Activated CD8-positive, alpha-beta T cell treated with anti-CD3 and anti-CD28 coated beads for 36 hours (primary cell): Measurements from ENCODE around the gene PACSIN1. TPM values are rescaled to one million over a fixed set of nuclear protein-coding genes. Genes with fewer than 3 reads are reported as not detected.

ENCODE experiments used
- ATAC-seq: fragments of 200-7000 bp; cut with Tn5 transposase; one replicate; pipeline ENCODE4 v1.10.0; 2021; ENCODE audit warnings: mild to moderate bottlenecking, moderate library complexity
- CTCF ChIA-PET: fragments of 350-600 bp; sonication (Branson Sonifier 250); formaldehyde crosslinking; loops from one replicate; lab custom pipeline; 2021; ENCODE audit warnings: antibody characterized with exemption; lab: Charles Lee
- POLR2A ChIA-PET: fragments of 350-600 bp; sonication (Branson Sonifier 250); formaldehyde crosslinking; loops from one replicate; lab custom pipeline; 2021; ENCODE audit warnings: antibody characterized with exemption; lab: Charles Lee
- DNase-seq: peaks from one replicate; pipeline ENCODE4 v3.0.0-alpha.2; 2020
- H3K27ac Mint-ChIP-seq: one replicate; pipeline ENCODE4 v1.8.0; 2021; ENCODE audit warnings: mild to moderate bottlenecking, mixed read lengths
- H3K27me3 Mint-ChIP-seq: one replicate; pipeline ENCODE4 v1.8.0; 2021; ENCODE audit warnings: mixed read lengths
- H3K36me3 Mint-ChIP-seq: one replicate; pipeline ENCODE4 v1.8.0; 2021; ENCODE audit warnings: low read depth, mixed read lengths
- H3K4me1 Mint-ChIP-seq: one replicate; pipeline ENCODE4 v1.8.0; 2021; ENCODE audit warnings: low read depth, mixed read lengths
- H3K4me3 Mint-ChIP-seq: one replicate; pipeline ENCODE4 v1.8.0; 2021; ENCODE audit warnings: mild to moderate bottlenecking, moderate library complexity, mixed read lengths
- H3K9me3 Mint-ChIP-seq: one replicate; pipeline ENCODE4 v1.8.0; 2021; ENCODE audit warnings: mixed read lengths
- intact Hi-C: fragments of 100-400 bp; cut with micrococcal nuclease; formaldehyde crosslinking; loops from one replicate; pipeline ENCODE4 v1.10.0; 2022
- total RNA-seq, 2 experiments: library from RNA; stranded (reverse); gene quantifications; one replicate each; pipeline ENCODE4 v1.2.3, GENCODE V29; 2021
- TF ChIP-seq, protein P1 (sequence below): fragments of 200-600 bp; IDR thresholded peaks from one replicate; pipeline ENCODE4 v1.8.0; 2022; ENCODE audit warnings: antibody characterized with exemption, mild to moderate bottlenecking

Gene PACSIN1
- total RNA-seq, 2 experiments from 2014 or later, result 0.47 to 0.51 TPM

DNA sequence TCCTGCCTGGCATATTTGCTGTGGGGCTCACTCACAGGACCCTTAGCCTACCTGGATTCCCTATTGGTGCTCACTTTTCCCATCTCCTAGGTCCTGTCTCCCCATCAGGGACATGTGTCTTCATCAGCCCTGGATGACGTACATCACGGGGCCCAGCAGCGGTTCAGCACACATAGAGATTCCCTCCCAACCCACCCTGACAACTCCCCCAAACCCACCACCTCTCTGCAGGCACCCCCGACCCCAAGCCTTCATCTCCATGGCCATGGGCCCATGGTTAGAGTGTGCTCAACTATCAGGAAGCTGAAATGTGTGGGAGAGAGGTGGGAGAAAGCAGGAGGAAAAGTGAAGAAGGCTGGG, 115.7 kb downstream of the PACSIN1 start:
- no peaks in the 10 kb centered on the region for H3K9me3 Mint-ChIP-seq
- TF ChIP-seq, protein P1, sequence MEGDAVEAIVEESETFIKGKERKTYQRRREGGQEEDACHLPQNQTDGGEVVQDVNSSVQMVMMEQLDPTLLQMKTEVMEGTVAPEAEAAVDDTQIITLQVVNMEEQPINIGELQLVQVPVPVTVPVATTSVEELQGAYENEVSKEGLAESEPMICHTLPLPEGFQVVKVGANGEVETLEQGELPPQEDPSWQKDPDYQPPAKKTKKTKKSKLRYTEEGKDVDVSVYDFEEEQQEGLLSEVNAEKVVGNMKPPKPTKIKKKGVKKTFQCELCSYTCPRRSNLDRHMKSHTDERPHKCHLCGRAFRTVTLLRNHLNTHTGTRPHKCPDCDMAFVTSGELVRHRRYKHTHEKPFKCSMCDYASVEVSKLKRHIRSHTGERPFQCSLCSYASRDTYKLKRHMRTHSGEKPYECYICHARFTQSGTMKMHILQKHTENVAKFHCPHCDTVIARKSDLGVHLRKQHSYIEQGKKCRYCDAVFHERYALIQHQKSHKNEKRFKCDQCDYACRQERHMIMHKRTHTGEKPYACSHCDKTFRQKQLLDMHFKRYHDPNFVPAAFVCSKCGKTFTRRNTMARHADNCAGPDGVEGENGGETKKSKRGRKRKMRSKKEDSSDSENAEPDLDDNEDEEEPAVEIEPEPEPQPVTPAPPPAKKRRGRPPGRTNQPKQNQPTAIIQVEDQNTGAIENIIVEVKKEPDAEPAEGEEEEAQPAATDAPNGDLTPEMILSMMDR, result no peak
- no peak overlapping the region for H3K27ac Mint-ChIP-seq
- ChIA-PET POLR2A (no interaction called here), CTCF (interaction anchor here (3.2 kb wide), 1 partner anchor 27 kb away, joined by 10 read pairs; no protein-coding TSS in a partner anchor)
- H3K27me3 Mint-ChIP-seq, result no peaks in the 10 kb centered on the region
- no peaks in the 10 kb centered on the region for H3K36me3 Mint-ChIP-seq
- no peak overlapping the region for H3K4me3 Mint-ChIP-seq
- DNase-seq (no peak), ATAC-seq (no peak)
- no peaks in the 10 kb centered on the region for H3K4me1 Mint-ChIP-seq
- intact Hi-C loops, result no loop called here

DNA sequence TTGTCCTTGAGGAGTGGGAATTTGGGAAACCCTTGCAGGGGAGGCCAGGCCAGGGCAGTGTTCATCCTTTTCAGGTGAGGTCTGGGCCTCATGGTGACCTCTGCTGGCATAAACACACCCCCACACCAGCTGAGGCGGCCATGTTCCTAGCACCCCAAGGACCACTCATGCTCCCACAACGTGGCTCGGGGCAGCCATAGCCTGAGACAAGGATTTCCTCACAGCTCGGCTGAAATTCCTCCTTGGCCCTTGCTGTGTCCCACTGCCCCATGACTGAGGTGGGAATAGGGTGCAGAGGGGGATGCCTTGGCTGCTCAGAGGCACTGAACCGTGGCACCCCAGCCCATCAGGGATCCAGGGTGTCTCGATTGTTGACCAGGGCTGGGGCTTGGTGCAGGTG, 117.6 kb downstream of the PACSIN1 start:
- H3K9me3 Mint-ChIP-seq, result no peaks in the 10 kb centered on the region
- H3K27me3 Mint-ChIP-seq, result no peaks in the 10 kb centered on the region
- no peaks in the 10 kb centered on the region for H3K4me1 Mint-ChIP-seq
- H3K36me3 Mint-ChIP-seq, result no peaks in the 10 kb centered on the region
- H3K27ac Mint-ChIP-seq, result no peak overlapping the region
- ATAC-seq (no peak), DNase-seq (no peak)
- TF ChIP-seq, protein P1, result no peak
- CTCF ChIA-PET, result no interaction called here
- H3K4me3 Mint-ChIP-seq, result no peak overlapping the region
- intact Hi-C loops, result no loop called here
- POLR2A ChIA-PET, result no interaction called here

DNA sequence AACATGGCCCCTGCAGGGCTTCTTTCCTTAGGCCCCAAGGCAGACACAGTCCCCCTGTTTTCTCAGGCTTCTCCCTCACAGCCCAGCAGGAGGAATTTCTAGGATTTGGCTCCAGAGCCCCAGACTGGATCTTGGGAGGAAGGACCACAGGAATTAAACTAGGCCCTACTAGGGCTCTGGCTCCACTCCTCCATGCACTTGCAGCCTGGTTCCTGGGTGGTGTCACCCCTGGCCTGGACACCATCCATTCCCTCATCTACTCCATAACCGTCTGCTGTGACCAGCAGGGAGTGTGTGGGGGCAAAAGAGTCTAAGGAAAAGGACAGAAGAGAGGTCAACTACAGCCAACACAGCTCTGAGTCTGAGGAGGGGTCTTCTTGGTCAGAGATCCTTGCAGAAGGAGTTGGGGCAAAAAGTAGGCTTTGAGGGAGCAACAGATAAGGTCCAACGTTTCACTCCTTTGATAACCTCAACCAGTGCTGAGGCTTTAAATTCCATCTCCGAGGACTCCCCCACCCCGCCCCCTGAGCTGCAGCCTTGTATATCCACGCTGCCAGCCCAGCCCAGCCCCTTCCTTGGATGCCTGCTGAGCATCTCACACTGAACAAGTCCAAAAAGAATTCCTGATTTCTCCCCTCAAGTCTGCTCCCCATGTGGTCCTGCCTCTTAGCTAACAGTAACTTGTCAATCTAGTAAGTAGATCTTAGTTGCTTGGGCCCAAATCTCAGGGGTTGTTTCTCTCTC, 118.2 kb downstream of the PACSIN1 start:
- ChIA-PET POLR2A (no interaction called here), CTCF (no interaction called here)
- H3K4me1 Mint-ChIP-seq, result no peaks in the 10 kb centered on the region
- H3K36me3 Mint-ChIP-seq, result no peaks in the 10 kb centered on the region
- TF ChIP-seq, protein P1, result no peak
- no peaks in the 10 kb centered on the region for H3K9me3 Mint-ChIP-seq
- intact Hi-C loops, result no loop called here
- no peak overlapping the region for H3K27ac Mint-ChIP-seq
- H3K27me3 Mint-ChIP-seq, result no peaks in the 10 kb centered on the region
- DNase-seq, result no peak
- no peak for ATAC-seq
- no peak overlapping the region for H3K4me3 Mint-ChIP-seq

DNA sequence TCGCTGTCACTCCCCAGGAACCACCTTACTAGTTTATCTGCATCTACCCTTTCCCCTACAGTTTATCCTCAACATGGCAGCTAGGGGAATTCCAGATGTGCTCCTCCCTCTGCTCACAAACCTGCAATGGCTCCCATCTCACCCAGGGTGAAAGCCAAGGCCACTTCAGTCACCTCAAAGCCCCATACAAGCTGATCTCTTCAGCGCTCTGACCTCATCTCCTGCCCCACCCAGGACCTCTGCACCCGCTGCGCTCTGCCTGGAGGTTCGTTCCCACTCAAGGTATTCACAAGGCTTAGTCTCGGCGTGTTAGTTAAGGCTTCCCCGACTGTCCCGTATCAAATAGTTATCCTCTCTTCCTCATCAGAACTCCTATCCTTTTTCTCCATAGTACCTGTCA, 118.8 kb downstream of the PACSIN1 start:
- CTCF ChIA-PET, result no interaction called here
- no peak for DNase-seq
- POLR2A ChIA-PET, result no interaction called here

More for the DNA sequence above, 118.8 kb downstream of the PACSIN1 start:
- no peak for ATAC-seq
- Mint-ChIP-seq H3K27me3 (no peaks in the 10 kb centered on the region), H3K27ac (no peak overlapping the region), H3K4me3 (no peak overlapping the region), H3K36me3 (no peaks in the 10 kb centered on the region), H3K9me3 (no peaks in the 10 kb centered on the region), H3K4me1 (no peaks in the 10 kb centered on the region)
- TF ChIP-seq, protein P1, result no peak
- intact Hi-C loops, result no loop called here

Other genes with a start within 250 kb of the PACSIN1 start
- gene HMGA1, start 229.2 kb upstream of the PACSIN1 start, total RNA-seq, result 100 to 1,000 TPM; 683 to 709 TPM
- 10 to 100 TPM; 13.3 to 16.4 TPM for gene SMIM29, start 217.1 kb upstream of the PACSIN1 start, total RNA-seq
- 10 to 100 TPM; 15.0 to 15.2 TPM for gene NUDT3, start 73.4 kb upstream of the PACSIN1 start, total RNA-seq
- 1,000 to 10,000 TPM; 2,208 to 2,269 TPM for gene RPS10, start 40.0 kb upstream of the PACSIN1 start, total RNA-seq
- not detected for gene SPDEF, start 90.3 kb downstream of the PACSIN1 start, total RNA-seq
- gene ILRUN, start 230.7 kb downstream of the PACSIN1 start, total RNA-seq, result 10 to 100 TPM; 45.3 to 51.8 TPM